Astrocyte of the spinal cord (primary cell): ENCODE data around the gene SNCAIP.

Source experiments
- DNase-seq: peaks from one replicate; pipeline ENCODE4 v3.0.0; 2011; ENCODE audit warnings: low read depth, low spot score
- H3K4me3 ChIP-seq: 2 replicates; pipeline ENCODE4 v1.5.1; 2011; ENCODE audit warnings: low read depth, mild to moderate bottlenecking, low read length, moderate library complexity
- in situ Hi-C: cut with HindIII; loops from 2 replicates; pipeline ENCODE4 v1.10.0; 2017; ENCODE audit warnings: low sequenced_read_pairs
- TF ChIP-seq, protein P1 (sequence below): IDR thresholded peaks from 2 replicates; pipeline ENCODE4 v1.5.1; 2012; ENCODE audit warnings: low read depth, mild to moderate bottlenecking, low read length, inconsistent platforms

SNCAIP gene

DNA sequence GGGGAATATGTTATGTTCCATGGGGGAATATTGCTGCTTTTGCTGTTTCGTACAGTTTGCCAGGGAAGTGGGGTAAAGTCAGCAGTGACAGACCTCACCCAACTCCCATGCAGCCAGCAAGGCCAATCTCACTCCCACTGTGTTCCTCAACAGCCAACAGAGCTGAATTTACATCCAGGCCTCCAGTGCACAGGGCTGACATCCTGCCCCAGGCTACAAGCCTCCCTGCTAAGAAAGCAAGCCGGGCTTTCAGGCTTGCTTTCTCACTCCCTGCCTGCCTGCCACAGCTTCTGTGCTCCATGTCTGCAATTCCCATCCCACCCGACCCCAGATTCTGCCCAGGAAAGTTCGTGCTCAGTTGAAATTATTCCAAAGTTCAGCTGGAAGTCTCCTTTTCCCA is 25.5 kb upstream of the SNCAIP start:
- in situ Hi-C loops: no loop called here
- TF ChIP-seq, protein P1, sequence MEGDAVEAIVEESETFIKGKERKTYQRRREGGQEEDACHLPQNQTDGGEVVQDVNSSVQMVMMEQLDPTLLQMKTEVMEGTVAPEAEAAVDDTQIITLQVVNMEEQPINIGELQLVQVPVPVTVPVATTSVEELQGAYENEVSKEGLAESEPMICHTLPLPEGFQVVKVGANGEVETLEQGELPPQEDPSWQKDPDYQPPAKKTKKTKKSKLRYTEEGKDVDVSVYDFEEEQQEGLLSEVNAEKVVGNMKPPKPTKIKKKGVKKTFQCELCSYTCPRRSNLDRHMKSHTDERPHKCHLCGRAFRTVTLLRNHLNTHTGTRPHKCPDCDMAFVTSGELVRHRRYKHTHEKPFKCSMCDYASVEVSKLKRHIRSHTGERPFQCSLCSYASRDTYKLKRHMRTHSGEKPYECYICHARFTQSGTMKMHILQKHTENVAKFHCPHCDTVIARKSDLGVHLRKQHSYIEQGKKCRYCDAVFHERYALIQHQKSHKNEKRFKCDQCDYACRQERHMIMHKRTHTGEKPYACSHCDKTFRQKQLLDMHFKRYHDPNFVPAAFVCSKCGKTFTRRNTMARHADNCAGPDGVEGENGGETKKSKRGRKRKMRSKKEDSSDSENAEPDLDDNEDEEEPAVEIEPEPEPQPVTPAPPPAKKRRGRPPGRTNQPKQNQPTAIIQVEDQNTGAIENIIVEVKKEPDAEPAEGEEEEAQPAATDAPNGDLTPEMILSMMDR: no peak
- no peak for DNase-seq
- H3K4me3 ChIP-seq: no peak overlapping the region

DNA sequence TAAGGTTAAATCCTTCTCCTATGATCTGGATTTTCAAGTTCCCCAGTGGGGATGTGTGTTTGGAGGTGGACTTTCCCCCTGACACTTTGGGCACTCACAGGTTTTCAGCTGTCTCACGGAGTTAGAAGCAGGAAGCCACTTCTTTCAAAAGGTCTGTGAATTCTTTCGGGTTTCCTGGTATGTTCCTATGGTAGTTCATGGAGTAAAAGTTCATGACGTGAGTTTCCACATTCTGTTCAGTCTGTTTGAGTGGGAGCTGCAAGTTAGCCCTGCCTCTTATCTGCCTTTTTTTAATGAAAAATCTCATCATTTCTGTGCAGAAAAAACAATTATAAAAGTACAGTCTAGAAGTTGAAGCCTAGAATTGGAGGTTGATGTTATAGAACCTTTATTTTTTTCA is 24.9 kb upstream of the SNCAIP start:
- DNase-seq: no peak
- in situ Hi-C loops: no loop called here
- TF ChIP-seq, protein P1: no peak
- no peak overlapping the region for H3K4me3 ChIP-seq

DNA sequence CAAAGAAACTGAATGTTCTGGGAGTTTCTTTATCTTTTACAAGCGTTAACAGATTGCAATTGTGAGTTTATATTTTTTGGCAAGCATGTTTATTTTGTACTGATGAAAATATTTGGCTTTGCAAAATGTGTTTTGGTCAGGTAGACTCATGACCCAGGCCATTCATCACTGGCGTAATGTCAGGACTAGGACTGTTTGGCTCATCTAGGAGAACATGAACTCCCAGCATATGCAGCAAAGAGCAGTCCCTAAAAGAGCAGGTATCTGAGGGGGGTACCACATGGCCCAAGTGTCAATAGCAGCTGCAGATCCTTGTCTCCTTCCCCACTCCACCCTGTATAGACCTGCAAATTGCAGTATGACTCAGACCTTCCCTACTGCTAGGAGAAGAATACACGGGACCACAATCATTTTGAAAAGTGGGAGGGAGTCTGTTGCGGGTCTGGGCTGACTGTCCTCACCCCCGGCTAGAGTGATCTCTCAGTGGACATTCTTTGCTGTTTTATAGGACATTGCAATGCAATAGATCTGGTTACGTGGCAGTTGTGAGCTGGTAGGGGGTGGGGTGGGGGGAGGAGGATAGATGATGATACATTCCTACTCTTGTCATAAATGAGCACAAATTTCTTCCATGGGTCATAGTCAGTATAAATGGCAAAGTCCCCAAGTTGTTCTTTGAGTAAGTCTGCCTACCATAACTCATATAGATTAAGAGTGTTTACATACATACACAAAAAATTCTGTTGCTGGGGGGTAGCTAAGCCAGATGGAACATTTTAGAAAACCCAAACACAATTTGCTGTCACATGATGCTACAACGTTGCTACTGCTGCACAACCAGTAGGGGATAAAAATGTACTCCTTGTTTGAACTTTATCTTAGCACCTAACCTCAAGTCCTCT is 20.8 kb upstream of the SNCAIP start:
- TF ChIP-seq, protein P1: no peak
- peak; percentile 44 for DNase-seq
- H3K4me3 ChIP-seq: no peak overlapping the region
- in situ Hi-C loops: no loop called here

DNA sequence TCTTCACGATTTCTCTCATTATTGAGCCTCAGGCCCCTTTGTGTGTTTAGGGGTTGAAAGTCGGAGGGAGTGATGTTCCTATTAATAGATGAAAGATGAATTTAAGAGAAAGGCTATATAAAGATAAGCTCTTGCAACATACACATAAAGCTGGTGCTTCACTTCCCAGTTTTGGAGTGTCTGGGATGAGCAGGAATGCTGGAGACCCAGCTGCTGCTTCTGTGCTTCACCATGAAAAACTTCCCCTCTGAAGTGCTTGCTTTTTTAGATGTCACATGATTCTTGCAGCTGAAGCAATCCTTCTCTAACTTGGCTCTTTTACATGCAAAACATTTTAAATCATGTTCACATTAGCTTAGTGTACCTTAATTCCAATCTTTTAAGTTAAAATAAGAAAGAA is 19.7 kb upstream of the SNCAIP start:
- in situ Hi-C loops: no loop called here
- TF ChIP-seq, protein P1: no peak
- H3K4me3 ChIP-seq: no peak overlapping the region
- no peak for DNase-seq

DNA sequence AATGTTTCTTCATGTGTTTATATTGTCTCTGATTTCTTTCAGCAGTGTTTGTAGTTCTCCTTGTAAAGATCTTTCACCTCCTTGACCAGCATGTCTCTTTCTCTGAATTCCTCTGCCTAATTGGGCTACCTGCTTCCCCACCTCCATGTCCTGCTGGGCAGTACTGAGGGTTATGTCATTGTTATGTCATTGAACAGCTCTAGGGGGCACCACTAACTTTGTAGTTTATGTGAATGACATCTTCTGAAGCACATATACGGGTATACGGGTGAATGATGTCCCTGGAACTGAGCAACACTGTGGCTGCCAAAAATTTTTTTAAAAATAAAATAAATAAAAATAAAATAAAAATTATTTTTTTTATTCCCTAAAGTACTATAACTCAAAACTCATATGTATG is 16.9 kb upstream of the SNCAIP start:
- in situ Hi-C loops: no loop called here
- H3K4me3 ChIP-seq: no peak overlapping the region
- TF ChIP-seq, protein P1: no peak
- DNase-seq: no peak

DNA sequence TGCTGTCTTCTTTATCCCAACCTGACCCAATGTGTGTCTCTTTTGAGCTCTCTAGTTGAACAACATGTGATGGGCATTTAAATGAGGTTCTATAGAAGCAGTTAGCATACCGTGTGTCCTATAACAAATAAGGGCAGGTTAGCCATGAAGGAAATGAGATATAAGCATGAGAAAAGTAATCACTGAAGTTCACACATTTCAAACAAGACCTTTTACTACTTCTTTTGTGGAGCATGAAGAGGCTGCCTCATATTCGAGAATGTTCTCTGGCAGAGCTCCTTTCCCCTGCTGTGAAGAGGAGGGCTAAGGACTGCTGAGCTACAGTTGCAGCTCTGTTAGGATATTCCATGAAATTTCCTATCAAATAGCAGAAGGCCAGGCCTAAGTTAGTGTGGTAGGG is 15.2 kb upstream of the SNCAIP start:
- in situ Hi-C loops: no loop called here
- no peak for DNase-seq
- H3K4me3 ChIP-seq: no peak overlapping the region
- TF ChIP-seq, protein P1: no peak
